Stimulated activated naive CD8-positive, alpha-beta T cell treated with anti-CD3 and anti-CD28 coated beads, Interleukin-15, Interleukin-2, amounts not matched to agents 100 U/mL and 50 U/mL, for 24 hours (primary cell): ENCODE data around the gene RAD51B.
A peak's percentile ranks its signal among the peaks of the same experiment; 100 is the strongest.

Experiments
- ATAC-seq: fragments of 150-1000 bp; cut with Tn5 transposase; one replicate; pipeline ENCODE4 v1.10.0; 2021
- DNase-seq: peaks from one replicate; pipeline ENCODE4 v3.0.0; 2021

The RAD51B gene

GRCh38 chr14:67835596-67835995 is 16.0 kb downstream of the RAD51B start:
- DNase-seq = no peak
- no peak for ATAC-seq

- DNase-seq = peak; percentile 17
- no peak for ATAC-seq
Observed at GRCh38 chr14:67837011-67837624, 17.5 kb downstream of the RAD51B start.

- no peak for ATAC-seq
- no peak for DNase-seq
Observed at GRCh38 chr14:67846029-67846610, 26.5 kb downstream of the RAD51B start.

- DNase-seq = no peak
- no peak for ATAC-seq
Observed at GRCh38 chr14:67850066-67850830, 30.7 kb downstream of the RAD51B start.

GRCh38 chr14:67851785-67852410 is 32.3 kb downstream of the RAD51B start:
- no peak for DNase-seq
- ATAC-seq = no peak

- no peak for DNase-seq
- ATAC-seq = no peak
Observed at GRCh38 chr14:67852926-67853604, 33.5 kb downstream of the RAD51B start.

- no peak for DNase-seq
- ATAC-seq = no peak
Observed at GRCh38 chr14:67853715-67854114, 34.1 kb downstream of the RAD51B start.

GRCh38 chr14:67856827-67857226 is 37.2 kb downstream of the RAD51B start:
- ATAC-seq = no peak
- no peak for DNase-seq

- DNase-seq (no peak), ATAC-seq (no peak)
Observed at GRCh38 chr14:67857778-67858350, 38.3 kb downstream of the RAD51B start.

- DNase-seq (no peak), ATAC-seq (no peak)
Observed at GRCh38 chr14:67859169-67859749, 39.7 kb downstream of the RAD51B start.

GRCh38 chr14:67863223-67863622 is 43.6 kb downstream of the RAD51B start:
- ATAC-seq = no peak
- no peak for DNase-seq

GRCh38 chr14:67875175-67876006 is 55.8 kb downstream of the RAD51B start:
- DNase-seq = no peak
- ATAC-seq = no peak

GRCh38 chr14:67879026-67879425 is 59.4 kb downstream of the RAD51B start:
- ATAC-seq = no peak
- DNase-seq = no peak

- DNase-seq (peak; percentile 9), ATAC-seq (peak; percentile 95)
Observed at GRCh38 chr14:67881225-67881624, 61.6 kb downstream of the RAD51B start.

GRCh38 chr14:67882986-67883555 is 63.5 kb downstream of the RAD51B start:
- DNase-seq (no peak), ATAC-seq (no peak)

GRCh38 chr14:67883717-67884116 is 64.1 kb downstream of the RAD51B start:
- DNase-seq (no peak), ATAC-seq (no peak)

- DNase-seq (no peak), ATAC-seq (no peak)
Observed at GRCh38 chr14:67886191-67886590, 66.6 kb downstream of the RAD51B start.

- ATAC-seq (no peak), DNase-seq (no peak)
Observed at GRCh38 chr14:67887478-67887877, 67.9 kb downstream of the RAD51B start.

GRCh38 chr14:67889455-67889854 is 69.9 kb downstream of the RAD51B start:
- ATAC-seq (no peak), DNase-seq (no peak)

- DNase-seq (no peak), ATAC-seq (no peak)
Observed at GRCh38 chr14:67892466-67893100, 73.0 kb downstream of the RAD51B start.
